ENCODE results near the gene TCF4. TPM values are rescaled to one million over a fixed set of nuclear protein-coding genes. Genes with fewer than 3 reads are reported as not detected.

Gene TCF4
- total RNA-seq, 1 experiment from 2014 or later, result 12.5 TPM

DNA sequence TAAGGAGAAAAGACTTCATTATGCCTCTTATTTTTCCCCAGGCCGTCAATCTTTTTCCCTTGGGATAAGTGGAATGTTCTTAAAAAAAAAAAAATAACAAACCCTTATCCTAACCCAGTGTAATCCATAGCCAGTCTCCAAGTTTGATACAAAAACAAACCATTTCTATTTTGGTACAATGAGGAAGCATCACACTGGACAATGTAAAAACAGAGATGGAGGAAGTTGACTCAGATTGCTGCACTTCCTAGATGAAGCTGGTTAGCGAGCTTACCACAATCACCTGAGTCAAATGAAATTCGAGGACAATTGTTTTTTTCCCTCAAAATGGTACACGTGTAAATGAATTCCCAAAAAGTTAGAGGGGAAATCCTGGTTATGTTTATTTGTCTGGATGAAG is 259.7 kb downstream of the TCF4 start:
- H2AFZ ChIP-seq (ENCODE audit: low read length), result no peak overlapping the region
- no peaks in the 10 kb centered on the region for H3K36me3 ChIP-seq (ENCODE audit: low read depth, low read length)
- no peak overlapping the region for H3K4me3 ChIP-seq (ENCODE audit: low read length)
- H3K9me2 ChIP-seq (replicated peaks; ENCODE audit: low read length), result no peaks in the 10 kb centered on the region
- no peaks in the 10 kb centered on the region for H3F3A ChIP-seq (ENCODE audit: low read length, unreplicated experiment)
- H4K20me1 ChIP-seq (ENCODE audit: low read length), result no peaks in the 10 kb centered on the region
- H3K4me1 ChIP-seq (ENCODE audit: insufficient read depth, low read length), result no peaks in the 10 kb centered on the region
- intact Hi-C loops (cut with micrococcal nuclease), result loop anchor here (5.0 to 10.0 kb wide), 2 partner anchors 234 to 454 kb away; no protein-coding TSS in a partner anchor
- ChIA-PET CTCF (no interaction called here), POLR2A (ENCODE audit: unreplicated experiment) (no interaction called here)
- no peak for TF ChIP-seq EZH2 (IDR thresholded peaks at IDR 0.05; ENCODE audit: low read length, unreplicated experiment)
- TF ChIP-seq, protein P1, sequence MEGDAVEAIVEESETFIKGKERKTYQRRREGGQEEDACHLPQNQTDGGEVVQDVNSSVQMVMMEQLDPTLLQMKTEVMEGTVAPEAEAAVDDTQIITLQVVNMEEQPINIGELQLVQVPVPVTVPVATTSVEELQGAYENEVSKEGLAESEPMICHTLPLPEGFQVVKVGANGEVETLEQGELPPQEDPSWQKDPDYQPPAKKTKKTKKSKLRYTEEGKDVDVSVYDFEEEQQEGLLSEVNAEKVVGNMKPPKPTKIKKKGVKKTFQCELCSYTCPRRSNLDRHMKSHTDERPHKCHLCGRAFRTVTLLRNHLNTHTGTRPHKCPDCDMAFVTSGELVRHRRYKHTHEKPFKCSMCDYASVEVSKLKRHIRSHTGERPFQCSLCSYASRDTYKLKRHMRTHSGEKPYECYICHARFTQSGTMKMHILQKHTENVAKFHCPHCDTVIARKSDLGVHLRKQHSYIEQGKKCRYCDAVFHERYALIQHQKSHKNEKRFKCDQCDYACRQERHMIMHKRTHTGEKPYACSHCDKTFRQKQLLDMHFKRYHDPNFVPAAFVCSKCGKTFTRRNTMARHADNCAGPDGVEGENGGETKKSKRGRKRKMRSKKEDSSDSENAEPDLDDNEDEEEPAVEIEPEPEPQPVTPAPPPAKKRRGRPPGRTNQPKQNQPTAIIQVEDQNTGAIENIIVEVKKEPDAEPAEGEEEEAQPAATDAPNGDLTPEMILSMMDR (conservative IDR thresholded peaks at IDR 0.05; ENCODE audit: low read depth, low read length), result no peak
- TF ChIP-seq EZH2phosphoT487 (IDR thresholded peaks at IDR 0.05; ENCODE audit: borderline replicate concordance, low read length), result no peak
- no peaks in the 10 kb centered on the region for H3K9me3 ChIP-seq (ENCODE audit: low read length)
- no peaks in the 10 kb centered on the region for H3K27me3 ChIP-seq (ENCODE audit: low read length)
- DNase-seq (no peak), ATAC-seq (peak; percentile 40; the same call in 1 of the 2 replicates)
- no peaks in the 10 kb centered on the region for H3K79me2 ChIP-seq (ENCODE audit: low read length)
- BruUV-seq (replicated peaks), result no TSS peak
- H3K4me2 ChIP-seq (ENCODE audit: low read length), result no peak overlapping the region
- H3K9ac ChIP-seq (ENCODE audit: low read length), result no peak overlapping the region
- no peak overlapping the region for H3K27ac ChIP-seq (ENCODE audit: low read length)

DNA sequence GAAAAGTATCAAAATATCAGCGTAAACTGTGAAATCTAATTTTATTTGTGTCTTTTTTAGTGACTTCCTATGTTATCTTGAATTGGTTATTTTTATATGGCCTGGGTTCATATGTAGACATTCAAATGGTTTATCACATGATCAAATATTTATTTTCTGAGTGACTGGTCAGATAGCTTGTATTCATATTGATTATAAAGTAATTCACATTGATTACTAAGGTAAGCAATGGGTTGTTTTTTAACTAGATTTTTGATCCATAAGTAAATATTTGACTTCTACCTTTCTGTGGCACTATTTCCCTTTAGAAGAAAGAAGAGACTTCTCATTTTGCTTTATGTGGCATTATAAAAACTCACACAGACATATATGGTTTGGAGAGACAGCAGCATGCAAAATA is 260.5 kb downstream of the TCF4 start:
- H3K4me2 ChIP-seq (ENCODE audit: low read length), result no peak overlapping the region
- H3K4me3 ChIP-seq (ENCODE audit: low read length), result no peak overlapping the region
- H3F3A ChIP-seq (ENCODE audit: low read length, unreplicated experiment), result no peaks in the 10 kb centered on the region
- no peaks in the 10 kb centered on the region for H3K36me3 ChIP-seq (ENCODE audit: low read depth, low read length)
- H3K9ac ChIP-seq (ENCODE audit: low read length), result no peak overlapping the region
- intact Hi-C loops (cut with micrococcal nuclease), result loop anchor here (5.0 to 10.0 kb wide), 2 partner anchors 233 to 455 kb away; no protein-coding TSS in a partner anchor
- no peaks in the 10 kb centered on the region for H3K9me2 ChIP-seq (replicated peaks; ENCODE audit: low read length)
- ATAC-seq (no peak), DNase-seq (no peak)
- H2AFZ ChIP-seq (ENCODE audit: low read length), result no peak overlapping the region
- H3K4me1 ChIP-seq (ENCODE audit: insufficient read depth, low read length), result no peaks in the 10 kb centered on the region; the same call in 1 of the 2 replicates
- H3K27ac ChIP-seq (ENCODE audit: low read length), result no peak overlapping the region
- no peaks in the 10 kb centered on the region for H3K27me3 ChIP-seq (ENCODE audit: low read length)
- TF ChIP-seq EZH2phosphoT487 (IDR thresholded peaks at IDR 0.05; ENCODE audit: borderline replicate concordance, low read length) (no peak), EZH2 (IDR thresholded peaks at IDR 0.05; ENCODE audit: low read length, unreplicated experiment) (no peak)
- TF ChIP-seq, protein P1 (conservative IDR thresholded peaks at IDR 0.05; ENCODE audit: low read depth, low read length), result no peak
- H3K9me3 ChIP-seq (ENCODE audit: low read length), result no peaks in the 10 kb centered on the region
- ChIA-PET CTCF (no interaction called here), POLR2A (ENCODE audit: unreplicated experiment) (no interaction called here)
- no TSS peak for BruUV-seq (replicated peaks)
- no peaks in the 10 kb centered on the region for H4K20me1 ChIP-seq (ENCODE audit: low read length)
- H3K79me2 ChIP-seq (ENCODE audit: low read length), result no peaks in the 10 kb centered on the region

DNA sequence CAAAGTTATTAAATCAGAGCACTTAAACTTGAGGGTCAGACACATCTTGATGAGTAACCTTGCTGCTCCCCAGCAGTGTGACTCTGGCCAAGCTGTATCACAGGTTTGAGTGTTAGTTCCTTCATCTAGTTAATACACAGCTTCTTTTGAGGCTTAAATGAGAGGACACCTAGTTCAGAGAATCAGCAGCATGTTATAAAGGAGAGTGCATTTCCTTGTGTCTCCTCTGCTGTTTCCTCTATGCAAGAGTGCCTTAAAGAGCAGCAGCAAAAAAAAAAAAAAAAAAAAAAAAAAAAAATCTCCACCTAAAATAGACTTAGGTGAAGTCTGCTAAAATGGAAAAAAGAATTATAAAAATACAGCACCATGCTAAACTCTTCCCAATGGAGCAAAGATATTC is 261.9 kb downstream of the TCF4 start:
- ATAC-seq, result no peak
- no peak for DNase-seq
- Histone ChIP-seq H3K36me3 (ENCODE audit: low read depth, low read length) (no peaks in the 10 kb centered on the region), H3K4me3 (ENCODE audit: low read length) (no peak overlapping the region), H3K9ac (ENCODE audit: low read length) (no peak overlapping the region), H3K79me2 (ENCODE audit: low read length) (no peaks in the 10 kb centered on the region), H3K4me1 (ENCODE audit: insufficient read depth, low read length) (peaks cover 2% of the 10 kb centered on the region; the same call in 1 of the 2 replicates), H2AFZ (ENCODE audit: low read length) (no peak overlapping the region), H3K27me3 (ENCODE audit: low read length) (no peaks in the 10 kb centered on the region), H3K9me2 (replicated peaks; ENCODE audit: low read length) (no peaks in the 10 kb centered on the region), H3K4me2 (ENCODE audit: low read length) (no peak overlapping the region), H3F3A (ENCODE audit: low read length, unreplicated experiment) (no peaks in the 10 kb centered on the region), H4K20me1 (ENCODE audit: low read length) (no peaks in the 10 kb centered on the region), H3K9me3 (ENCODE audit: low read length) (no peaks in the 10 kb centered on the region), H3K27ac (ENCODE audit: low read length) (no peak overlapping the region)
- no TSS peak for BruUV-seq (replicated peaks)
- no peak for TF ChIP-seq EZH2phosphoT487 (IDR thresholded peaks at IDR 0.05; ENCODE audit: borderline replicate concordance, low read length)
- TF ChIP-seq EZH2 (IDR thresholded peaks at IDR 0.05; ENCODE audit: low read length, unreplicated experiment), result no peak
- TF ChIP-seq, protein P1 (conservative IDR thresholded peaks at IDR 0.05; ENCODE audit: low read depth, low read length), result no peak
- POLR2A ChIA-PET (ENCODE audit: unreplicated experiment), result no interaction called here
- CTCF ChIA-PET, result interaction anchor here (0.7 to 1.0 kb wide), 2 partner anchors 92 to 456 kb away, joined by 3 to 5 read pairs; no protein-coding TSS in a partner anchor
- intact Hi-C loops (cut with micrococcal nuclease), result loop anchor here (5.0 to 10.0 kb wide), 2 partner anchors 231 to 456 kb away; no protein-coding TSS in a partner anchor
